Measurements from ENCODE around the gene CYB5R4. TPM values are rescaled to one million over a fixed set of nuclear protein-coding genes. Genes with fewer than 3 reads are reported as not detected.

CYB5R4 gene
- total and polyA plus RNA-seq, 2 of the 8 experiments (the other 6 are each of a cell fraction or from before 2014, with no cell fraction given): 2.8 to 14.6 TPM

DNA sequence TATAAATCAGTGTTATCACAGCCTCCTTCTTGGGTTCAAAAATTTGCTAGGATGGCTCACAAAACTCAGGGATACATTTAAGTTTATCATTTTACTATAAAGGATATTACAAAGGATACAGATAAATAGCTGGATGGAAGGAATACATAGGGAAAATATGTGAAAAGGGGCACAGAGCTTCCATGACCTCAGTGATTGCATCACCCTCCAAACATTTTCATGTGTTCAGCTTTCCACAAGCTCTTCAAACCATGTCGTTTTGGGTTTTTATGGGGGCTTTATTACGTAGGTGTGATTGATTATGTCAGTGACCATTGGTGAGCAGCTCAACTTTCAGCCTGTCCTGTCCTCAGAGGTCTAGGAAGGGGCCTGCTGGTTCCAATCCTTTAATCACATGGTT lies 68.0 kb downstream of the CYB5R4 start (continued):
- TF ChIP-seq SAP30 (IDR thresholded peaks at IDR 0.05; ENCODE audit: insufficient read depth, insufficient replicate concordance, low read length) (no peak), POLR2AphosphoS5 (IDR thresholded peaks at IDR 0.05; ENCODE audit: low read depth, low read length) (no peak), EGR1 (IDR thresholded peaks at IDR 0.05; ENCODE audit: borderline replicate concordance, low read depth, low read length) (no peak), ASH2L (IDR thresholded peaks at IDR 0.05; ENCODE audit: low read length) (no peak), POLR2A (IDR thresholded peaks at IDR 0.05; ENCODE audit: control extremely low read depth in 1 of 2, low read depth in 2 of 2, low read length in 2 of 2) (no peak)
- TF ChIP-seq, protein P1, sequence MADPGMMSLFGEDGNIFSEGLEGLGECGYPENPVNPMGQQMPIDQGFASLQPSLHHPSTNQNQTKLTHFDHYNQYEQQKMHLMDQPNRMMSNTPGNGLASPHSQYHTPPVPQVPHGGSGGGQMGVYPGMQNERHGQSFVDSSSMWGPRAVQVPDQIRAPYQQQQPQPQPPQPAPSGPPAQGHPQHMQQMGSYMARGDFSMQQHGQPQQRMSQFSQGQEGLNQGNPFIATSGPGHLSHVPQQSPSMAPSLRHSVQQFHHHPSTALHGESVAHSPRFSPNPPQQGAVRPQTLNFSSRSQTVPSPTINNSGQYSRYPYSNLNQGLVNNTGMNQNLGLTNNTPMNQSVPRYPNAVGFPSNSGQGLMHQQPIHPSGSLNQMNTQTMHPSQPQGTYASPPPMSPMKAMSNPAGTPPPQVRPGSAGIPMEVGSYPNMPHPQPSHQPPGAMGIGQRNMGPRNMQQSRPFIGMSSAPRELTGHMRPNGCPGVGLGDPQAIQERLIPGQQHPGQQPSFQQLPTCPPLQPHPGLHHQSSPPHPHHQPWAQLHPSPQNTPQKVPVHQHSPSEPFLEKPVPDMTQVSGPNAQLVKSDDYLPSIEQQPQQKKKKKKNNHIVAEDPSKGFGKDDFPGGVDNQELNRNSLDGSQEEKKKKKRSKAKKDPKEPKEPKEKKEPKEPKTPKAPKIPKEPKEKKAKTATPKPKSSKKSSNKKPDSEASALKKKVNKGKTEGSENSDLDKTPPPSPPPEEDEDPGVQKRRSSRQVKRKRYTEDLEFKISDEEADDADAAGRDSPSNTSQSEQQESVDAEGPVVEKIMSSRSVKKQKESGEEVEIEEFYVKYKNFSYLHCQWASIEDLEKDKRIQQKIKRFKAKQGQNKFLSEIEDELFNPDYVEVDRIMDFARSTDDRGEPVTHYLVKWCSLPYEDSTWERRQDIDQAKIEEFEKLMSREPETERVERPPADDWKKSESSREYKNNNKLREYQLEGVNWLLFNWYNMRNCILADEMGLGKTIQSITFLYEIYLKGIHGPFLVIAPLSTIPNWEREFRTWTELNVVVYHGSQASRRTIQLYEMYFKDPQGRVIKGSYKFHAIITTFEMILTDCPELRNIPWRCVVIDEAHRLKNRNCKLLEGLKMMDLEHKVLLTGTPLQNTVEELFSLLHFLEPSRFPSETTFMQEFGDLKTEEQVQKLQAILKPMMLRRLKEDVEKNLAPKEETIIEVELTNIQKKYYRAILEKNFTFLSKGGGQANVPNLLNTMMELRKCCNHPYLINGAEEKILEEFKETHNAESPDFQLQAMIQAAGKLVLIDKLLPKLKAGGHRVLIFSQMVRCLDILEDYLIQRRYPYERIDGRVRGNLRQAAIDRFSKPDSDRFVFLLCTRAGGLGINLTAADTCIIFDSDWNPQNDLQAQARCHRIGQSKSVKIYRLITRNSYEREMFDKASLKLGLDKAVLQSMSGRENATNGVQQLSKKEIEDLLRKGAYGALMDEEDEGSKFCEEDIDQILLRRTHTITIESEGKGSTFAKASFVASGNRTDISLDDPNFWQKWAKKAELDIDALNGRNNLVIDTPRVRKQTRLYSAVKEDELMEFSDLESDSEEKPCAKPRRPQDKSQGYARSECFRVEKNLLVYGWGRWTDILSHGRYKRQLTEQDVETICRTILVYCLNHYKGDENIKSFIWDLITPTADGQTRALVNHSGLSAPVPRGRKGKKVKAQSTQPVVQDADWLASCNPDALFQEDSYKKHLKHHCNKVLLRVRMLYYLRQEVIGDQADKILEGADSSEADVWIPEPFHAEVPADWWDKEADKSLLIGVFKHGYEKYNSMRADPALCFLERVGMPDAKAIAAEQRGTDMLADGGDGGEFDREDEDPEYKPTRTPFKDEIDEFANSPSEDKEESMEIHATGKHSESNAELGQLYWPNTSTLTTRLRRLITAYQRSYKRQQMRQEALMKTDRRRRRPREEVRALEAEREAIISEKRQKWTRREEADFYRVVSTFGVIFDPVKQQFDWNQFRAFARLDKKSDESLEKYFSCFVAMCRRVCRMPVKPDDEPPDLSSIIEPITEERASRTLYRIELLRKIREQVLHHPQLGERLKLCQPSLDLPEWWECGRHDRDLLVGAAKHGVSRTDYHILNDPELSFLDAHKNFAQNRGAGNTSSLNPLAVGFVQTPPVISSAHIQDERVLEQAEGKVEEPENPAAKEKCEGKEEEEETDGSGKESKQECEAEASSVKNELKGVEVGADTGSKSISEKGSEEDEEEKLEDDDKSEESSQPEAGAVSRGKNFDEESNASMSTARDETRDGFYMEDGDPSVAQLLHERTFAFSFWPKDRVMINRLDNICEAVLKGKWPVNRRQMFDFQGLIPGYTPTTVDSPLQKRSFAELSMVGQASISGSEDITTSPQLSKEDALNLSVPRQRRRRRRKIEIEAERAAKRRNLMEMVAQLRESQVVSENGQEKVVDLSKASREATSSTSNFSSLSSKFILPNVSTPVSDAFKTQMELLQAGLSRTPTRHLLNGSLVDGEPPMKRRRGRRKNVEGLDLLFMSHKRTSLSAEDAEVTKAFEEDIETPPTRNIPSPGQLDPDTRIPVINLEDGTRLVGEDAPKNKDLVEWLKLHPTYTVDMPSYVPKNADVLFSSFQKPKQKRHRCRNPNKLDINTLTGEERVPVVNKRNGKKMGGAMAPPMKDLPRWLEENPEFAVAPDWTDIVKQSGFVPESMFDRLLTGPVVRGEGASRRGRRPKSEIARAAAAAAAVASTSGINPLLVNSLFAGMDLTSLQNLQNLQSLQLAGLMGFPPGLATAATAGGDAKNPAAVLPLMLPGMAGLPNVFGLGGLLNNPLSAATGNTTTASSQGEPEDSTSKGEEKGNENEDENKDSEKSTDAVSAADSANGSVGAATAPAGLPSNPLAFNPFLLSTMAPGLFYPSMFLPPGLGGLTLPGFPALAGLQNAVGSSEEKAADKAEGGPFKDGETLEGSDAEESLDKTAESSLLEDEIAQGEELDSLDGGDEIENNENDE (IDR thresholded peaks at IDR 0.05; ENCODE audit: insufficient replicate concordance, low read length): no peak
